Measurements from ENCODE around the gene MYBPC2.

DNA sequence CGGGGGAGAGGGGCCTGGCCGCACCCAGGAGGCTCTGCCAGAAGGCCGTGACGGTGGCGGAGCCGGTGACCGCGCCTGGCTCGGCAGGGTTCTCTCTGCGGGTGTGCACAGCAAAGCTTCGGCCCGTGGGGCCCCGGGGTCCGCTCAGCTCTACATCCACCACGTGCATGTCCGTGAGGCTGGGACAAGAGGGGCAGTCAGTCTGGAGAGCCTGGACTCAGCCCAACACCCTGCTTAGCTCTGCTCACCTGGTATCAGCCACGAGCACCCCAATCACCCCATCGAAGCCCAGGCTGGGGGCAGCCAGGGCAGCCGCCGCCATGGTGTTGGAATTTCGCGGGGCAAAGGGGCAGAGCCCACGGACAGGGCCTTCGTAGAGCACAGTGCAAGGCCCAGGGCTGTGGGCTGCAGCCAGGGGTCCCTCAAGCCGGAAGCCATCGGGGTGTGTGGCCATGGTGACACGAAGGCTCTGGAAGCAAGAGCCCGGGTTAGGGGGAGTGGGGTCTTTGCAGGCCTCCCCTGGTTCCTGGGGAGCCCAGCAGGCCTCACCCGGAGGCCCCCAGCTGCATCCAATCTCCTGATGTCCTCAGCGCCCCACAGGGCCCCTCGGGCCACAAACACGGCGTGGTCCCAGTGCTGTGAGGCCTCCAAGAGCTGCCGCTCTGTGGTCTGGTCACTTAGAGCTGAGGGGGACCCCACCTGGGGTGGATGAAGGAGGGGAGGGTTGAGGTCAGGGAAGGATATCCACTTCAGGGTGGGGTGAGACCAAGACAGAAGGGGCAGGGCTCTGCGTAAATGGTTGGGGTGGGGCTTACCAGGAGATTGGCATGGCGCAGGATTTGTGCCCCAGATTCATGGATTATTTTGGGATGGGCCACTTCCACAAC is 79.7 kb downstream of the MYBPC2 start:
- TF ChIP-seq, protein P1, sequence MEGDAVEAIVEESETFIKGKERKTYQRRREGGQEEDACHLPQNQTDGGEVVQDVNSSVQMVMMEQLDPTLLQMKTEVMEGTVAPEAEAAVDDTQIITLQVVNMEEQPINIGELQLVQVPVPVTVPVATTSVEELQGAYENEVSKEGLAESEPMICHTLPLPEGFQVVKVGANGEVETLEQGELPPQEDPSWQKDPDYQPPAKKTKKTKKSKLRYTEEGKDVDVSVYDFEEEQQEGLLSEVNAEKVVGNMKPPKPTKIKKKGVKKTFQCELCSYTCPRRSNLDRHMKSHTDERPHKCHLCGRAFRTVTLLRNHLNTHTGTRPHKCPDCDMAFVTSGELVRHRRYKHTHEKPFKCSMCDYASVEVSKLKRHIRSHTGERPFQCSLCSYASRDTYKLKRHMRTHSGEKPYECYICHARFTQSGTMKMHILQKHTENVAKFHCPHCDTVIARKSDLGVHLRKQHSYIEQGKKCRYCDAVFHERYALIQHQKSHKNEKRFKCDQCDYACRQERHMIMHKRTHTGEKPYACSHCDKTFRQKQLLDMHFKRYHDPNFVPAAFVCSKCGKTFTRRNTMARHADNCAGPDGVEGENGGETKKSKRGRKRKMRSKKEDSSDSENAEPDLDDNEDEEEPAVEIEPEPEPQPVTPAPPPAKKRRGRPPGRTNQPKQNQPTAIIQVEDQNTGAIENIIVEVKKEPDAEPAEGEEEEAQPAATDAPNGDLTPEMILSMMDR (conservative IDR thresholded peaks at IDR 0.05; ENCODE audit: low read depth, low read length) = no peak
- no peak for TF ChIP-seq EZH2 (IDR thresholded peaks at IDR 0.05; ENCODE audit: borderline replicate concordance, low read depth, low read length, poor library complexity, severe bottlenecking)

All from A673 (cell line).